Activated B cell treated with CpG ODN at 0.5 μM for 24 hours (primary cell): ENCODE data around the gene PVRIG. TPM values are rescaled to one million over a fixed set of nuclear protein-coding genes. Genes with fewer than 3 reads are reported as not detected.
"Not testable (repeated sequence)": the region's sequence is repeated elsewhere in the genome, so short reads cannot be mapped to it uniquely, and the experiment has no call there.

ENCODE experiments used
- ATAC-seq: fragments of 200-7000 bp; cut with Tn5 transposase; one replicate; pipeline ENCODE4 v1.10.0; 2021; ENCODE audit warnings: low read depth, mild to moderate bottlenecking, moderate library complexity
- CTCF ChIA-PET: fragments of 350-600 bp; sonication (Branson Sonifier 250); formaldehyde crosslinking; loops from one replicate; lab custom pipeline; 2021; ENCODE audit warnings: antibody characterized with exemption; lab: Charles Lee
- POLR2A ChIA-PET: fragments of 350-600 bp; sonication (Branson Sonifier 250); formaldehyde crosslinking; loops from one replicate; lab custom pipeline; 2021; ENCODE audit warnings: antibody characterized with exemption; lab: Charles Lee
- DNase-seq: peaks from one replicate; pipeline ENCODE4 v3.0.0; 2022
- H3K27ac Mint-ChIP-seq: one replicate; pipeline ENCODE4 v1.8.0; 2020; ENCODE audit warnings: mixed read lengths
- H3K27me3 Mint-ChIP-seq: one replicate; pipeline ENCODE4 v1.8.0; 2021; ENCODE audit warnings: mixed read lengths
- H3K36me3 Mint-ChIP-seq: one replicate; pipeline ENCODE4 v1.8.0; 2021; ENCODE audit warnings: low read depth, mixed read lengths
- H3K4me1 Mint-ChIP-seq: one replicate; pipeline ENCODE4 v1.8.0; 2021; ENCODE audit warnings: mixed read lengths
- H3K4me3 Mint-ChIP-seq: one replicate; pipeline ENCODE4 v1.8.0; 2020; ENCODE audit warnings: mild to moderate bottlenecking, mixed read lengths
- H3K9me3 Mint-ChIP-seq: one replicate; pipeline ENCODE4 v1.8.0; 2020; ENCODE audit warnings: mixed read lengths
- CTCF ChIP-seq: fragments of 200-600 bp; IDR thresholded peaks from one replicate; pipeline ENCODE4 v1.8.0; 2022; ENCODE audit warnings: antibody characterized with exemption, mild to moderate bottlenecking
- intact Hi-C: fragments of 100-400 bp; cut with micrococcal nuclease; formaldehyde crosslinking; loops from one replicate; pipeline ENCODE4 v1.15.1; 2024
- total RNA-seq: library from RNA; stranded (reverse); gene quantifications from 2 replicates; pipeline ENCODE4 v1.2.3, GENCODE V29; 2022

PVRIG gene
- total RNA-seq, 1 donor from 2014 or later: 20.0 TPM

- CTCF ChIA-PET: no interaction called here
- ATAC-seq: no peak
Observed at GRCh38 chr7:100266576-100267354, 47.0 kb downstream of the PVRIG start.

GRCh38 chr7:100267648-100268047 lies 47.9 kb downstream of the PVRIG start:
- Mint-ChIP-seq H3K9me3 (no peaks in the 10 kb centered on the region), H3K36me3 (peaks cover 4% of the 10 kb centered on the region), H3K4me3 (no peak overlapping the region), H3K27ac (no peak overlapping the region), H3K4me1 (peaks cover 26% of the 10 kb centered on the region), H3K27me3 (no peaks in the 10 kb centered on the region)
- DNase-seq (no peak), ATAC-seq (no peak)
- no peak for TF ChIP-seq CTCF
- ChIA-PET CTCF (no interaction called here), POLR2A (interaction anchor here (0.6 to 0.7 kb wide), 2 partner anchors 23 to 135 kb away, joined by 3 to 4 read pairs; no protein-coding TSS in a partner anchor)
- intact Hi-C loops: no loop called here

More at GRCh38 chr7:100266576-100267354, 47.0 kb downstream of the PVRIG start:
- peaks cover 5% of the 10 kb centered on the region for H3K36me3 Mint-ChIP-seq
- no peak for DNase-seq
- H3K4me1 Mint-ChIP-seq: peaks cover 21% of the 10 kb centered on the region
- POLR2A ChIA-PET: interaction anchor here (0.6 to 0.7 kb wide), 2 partner anchors 22 to 134 kb away, joined by 3 to 4 read pairs; no protein-coding TSS in a partner anchor
- H3K9me3 Mint-ChIP-seq: no peaks in the 10 kb centered on the region
- H3K4me3 Mint-ChIP-seq: no peak overlapping the region
- no peak for TF ChIP-seq CTCF
- intact Hi-C loops: no loop called here
- H3K27ac Mint-ChIP-seq: no peak overlapping the region
- no peaks in the 10 kb centered on the region for H3K27me3 Mint-ChIP-seq

GRCh38 chr7:100268882-100269281 lies 49.1 kb downstream of the PVRIG start:
- H3K36me3 Mint-ChIP-seq, POLR2A ChIA-PET, H3K27ac Mint-ChIP-seq, DNase-seq, CTCF ChIA-PET, ATAC-seq, H3K9me3 Mint-ChIP-seq, H3K4me3 Mint-ChIP-seq, H3K27me3 Mint-ChIP-seq, intact Hi-C loops: not testable (repeated sequence)
- H3K4me1 Mint-ChIP-seq: peaks cover 28% of the 10 kb centered on the region

DNA sequence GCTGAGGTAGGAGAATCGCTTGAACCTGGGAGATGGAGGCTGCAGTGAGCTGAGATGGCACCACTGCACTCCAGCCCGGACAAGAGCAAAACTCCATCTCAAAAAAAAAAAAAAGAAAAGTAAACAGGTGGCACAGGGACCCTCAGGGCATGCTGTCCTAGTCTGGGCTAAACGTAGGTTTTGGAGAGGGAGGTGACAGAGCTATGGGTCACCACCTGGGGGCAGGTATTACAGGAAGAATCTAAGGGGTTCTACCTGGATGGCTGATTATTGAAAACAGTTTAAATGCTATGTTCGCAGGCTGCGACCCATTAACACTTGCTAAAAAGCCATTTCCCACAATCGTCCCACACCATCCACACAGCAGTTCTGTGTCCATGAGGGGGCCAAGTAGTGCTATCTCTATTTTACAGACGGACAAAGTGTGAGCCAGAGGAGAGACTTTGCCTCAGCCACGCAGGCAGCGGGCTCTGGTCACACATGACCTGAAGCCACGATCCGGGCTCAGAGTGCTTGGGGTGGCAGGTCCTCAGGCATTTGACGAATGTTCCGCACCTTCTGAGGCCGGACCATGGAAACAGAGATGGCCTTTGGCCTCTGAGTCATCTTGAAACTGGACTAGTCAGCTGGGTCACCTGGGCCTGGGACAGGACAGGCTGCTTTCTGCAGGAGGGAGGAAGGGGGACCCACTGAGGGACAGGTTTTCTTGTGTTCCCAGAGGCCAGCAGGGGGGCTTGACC lies 49.7 kb downstream of the PVRIG start:
- CTCF ChIA-PET, ATAC-seq, DNase-seq, intact Hi-C loops, H3K27ac Mint-ChIP-seq, H3K4me3 Mint-ChIP-seq, H3K36me3 Mint-ChIP-seq, H3K9me3 Mint-ChIP-seq, H3K27me3 Mint-ChIP-seq: not testable (repeated sequence)
- H3K4me1 Mint-ChIP-seq: peaks cover 28% of the 10 kb centered on the region
- POLR2A ChIA-PET: interaction anchor here (0.7 kb wide), 1 partner anchor 178 kb away, joined by 3 read pairs; no protein-coding TSS in a partner anchor

DNA sequence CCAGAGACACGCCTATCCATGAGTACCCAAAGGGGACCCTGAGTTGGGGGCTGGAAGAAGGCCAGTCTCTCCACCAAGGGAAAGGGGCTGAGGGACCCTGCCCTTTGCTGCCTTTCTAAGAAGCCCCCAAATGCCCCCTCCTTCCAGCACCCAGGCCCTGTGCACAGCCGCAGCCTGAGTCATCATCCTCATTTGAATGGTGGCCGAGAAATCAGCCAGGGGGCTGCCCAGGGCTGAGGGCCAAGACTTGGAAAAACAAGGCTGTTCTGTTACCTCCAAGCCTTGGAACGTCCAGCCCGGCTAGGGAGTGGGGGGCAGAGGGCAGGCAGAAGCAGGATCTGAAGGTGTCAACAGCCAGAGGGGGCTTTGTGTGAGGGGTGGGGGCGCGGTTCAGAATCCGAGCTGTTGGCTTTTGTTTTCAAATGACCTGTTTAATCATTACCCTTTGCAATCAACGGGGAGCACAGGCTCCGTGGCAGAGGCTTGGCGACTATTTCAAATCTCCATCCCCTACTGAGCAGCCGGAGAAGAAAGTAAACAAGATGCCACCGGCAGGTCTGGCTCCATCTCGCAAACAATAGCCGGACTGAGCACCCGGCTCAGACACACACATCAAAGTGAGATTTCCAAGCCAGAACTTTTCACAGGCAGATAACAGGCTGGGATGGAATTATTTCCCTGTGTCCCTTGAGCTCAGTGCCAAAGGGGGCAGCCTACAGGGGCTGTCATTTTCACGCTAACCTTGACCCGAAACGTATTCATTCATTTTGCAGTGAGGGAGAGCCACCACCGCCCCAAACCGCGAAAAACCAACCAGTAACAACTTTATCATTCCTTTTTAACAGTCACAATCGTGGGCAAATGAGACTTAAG lies 50.5 kb downstream of the PVRIG start:
- H3K27ac Mint-ChIP-seq, POLR2A ChIA-PET: not testable (repeated sequence)

More for the DNA sequence above, 50.5 kb downstream of the PVRIG start:
- DNase-seq, ATAC-seq, intact Hi-C loops, H3K27me3 Mint-ChIP-seq, H3K36me3 Mint-ChIP-seq, H3K9me3 Mint-ChIP-seq, CTCF ChIA-PET: not testable (repeated sequence)
- peak overlapping the region; percentile 76 for H3K4me3 Mint-ChIP-seq
- H3K4me1 Mint-ChIP-seq: peaks cover 33% of the 10 kb centered on the region

Other genes with a start within 250 kb of the PVRIG start
- not detected in 2 replicates for gene AZGP1, start 243.9 kb upstream of the PVRIG start, total RNA-seq
- gene ZKSCAN1, start 204.4 kb upstream of the PVRIG start, total RNA-seq: 59.0 and 70.6 TPM in 2 replicates
- gene ZSCAN21, start 170.2 kb upstream of the PVRIG start, total RNA-seq: 10.6 and 11.3 TPM in 2 replicates
- gene ZNF3, start 138.2 kb upstream of the PVRIG start, total RNA-seq: 33.9 and 39.6 TPM in 2 replicates
- gene COPS6, start 131.0 kb upstream of the PVRIG start, total RNA-seq: 88.3 and 108 TPM in 2 replicates
- 99.7 and 104 TPM in 2 replicates for gene MCM7, start 118.6 kb upstream of the PVRIG start, total RNA-seq
- gene AP4M1, start 118.3 kb upstream of the PVRIG start, total RNA-seq: 11.1 and 12.5 TPM in 2 replicates
- 42.6 and 54.9 TPM in 2 replicates for gene TAF6, start 100.6 kb upstream of the PVRIG start, total RNA-seq
- gene CNPY4, start 100.3 kb upstream of the PVRIG start, total RNA-seq: 7.1 and 8.6 TPM in 2 replicates
- 1.9 and 2.2 TPM in 2 replicates for gene MBLAC1, start 93.0 kb upstream of the PVRIG start, total RNA-seq
- gene LAMTOR4, start 71.0 kb upstream of the PVRIG start, total RNA-seq: 151 and 161 TPM in 2 replicates
- 55.7 and 65.3 TPM in 2 replicates for gene TRAPPC14, start 61.2 kb upstream of the PVRIG start, total RNA-seq
- gene GAL3ST4, start 51.3 kb upstream of the PVRIG start, total RNA-seq: 0.10 and 1.2 TPM in 2 replicates
- 5.0 and 5.1 TPM in 2 replicates for gene GPC2, start 42.6 kb upstream of the PVRIG start, total RNA-seq
- 41.3 and 42.4 TPM in 2 replicates for gene STAG3, start 42.0 kb upstream of the PVRIG start, total RNA-seq
- not detected in 2 replicates for gene SPDYE3, start 87.8 kb downstream of the PVRIG start, total RNA-seq
- 65.8 and 79.4 TPM in 2 replicates for gene PILRB, start 138.2 kb downstream of the PVRIG start, total RNA-seq
- gene PILRA, start 153.5 kb downstream of the PVRIG start, total RNA-seq: 2.1 and 2.2 TPM in 2 replicates
- 10.8 and 15.2 TPM in 2 replicates for gene ZCWPW1, start 208.8 kb downstream of the PVRIG start, total RNA-seq
- gene MEPCE, start 209.9 kb downstream of the PVRIG start, total RNA-seq: 61.0 and 65.5 TPM in 2 replicates
- gene PPP1R35, start 216.5 kb downstream of the PVRIG start, total RNA-seq: 41.2 and 45.0 TPM in 2 replicates
- gene SPACDR, start 244.3 kb downstream of the PVRIG start, total RNA-seq: 2.3 and 2.7 TPM in 2 replicates